H1 (cell line): ENCODE measurements around the gene MRPL52. TPM values are rescaled to one million over a fixed set of nuclear protein-coding genes. Genes with fewer than 3 reads are reported as not detected.

Source experiments
- CTCF ChIA-PET: fragments of 300-600 bp; sonication (Branson Sonifier 250); formaldehyde crosslinking; loops from one replicate; lab custom pipeline; 2021; ENCODE audit not compliant: partially characterized antibody; lab: Charles Lee
- POLR2A ChIA-PET: fragments of 300-600 bp; sonication (Branson Sonifier 250); formaldehyde crosslinking; loops from one replicate; lab custom pipeline; 2021; ENCODE audit warnings: inconsistent platforms; ENCODE audit not compliant: partially characterized antibody; lab: Charles Lee
- DNase-seq, 2 experiments: peaks; one replicate each; pipeline versions ENCODE4 v3.0.0 to v3.0.0-alpha.2; 2010 to 2022; ENCODE audit warnings: low spot score in 2 of 2, low read depth in 1 of 2, mixed read lengths in 1 of 2
- FAIRE-seq: peaks from 2 replicates; lab custom pipeline; 2011; peaks lifted over from hg19 to GRCh38; lab: Jason Lieb, UNC
- H2AFZ ChIP-seq: 2 replicates; pipeline ENCODE4 v1.8.1; 2012; ENCODE audit warnings: low read length, inconsistent platforms
- H2AK5ac ChIP-seq: 2 replicates; pipeline ENCODE4 v1.6.1; 2013; ENCODE audit warnings: low read depth, low read length
- H2BK120ac ChIP-seq: replicated peaks from 2 replicates; pipeline ENCODE3; 2013; ENCODE audit warnings: low read depth, low read length, inconsistent platforms
- H2BK12ac ChIP-seq: 2 replicates; pipeline ENCODE4 v1.6.1; 2013; ENCODE audit warnings: low read depth, low read length
- H2BK15ac ChIP-seq: 2 replicates; pipeline ENCODE4 v1.6.1; 2013; ENCODE audit warnings: low read length
- H2BK20ac ChIP-seq: 2 replicates; pipeline ENCODE4 v1.6.1; 2013; ENCODE audit warnings: low read length
- H2BK5ac ChIP-seq: 2 replicates; pipeline ENCODE4 v1.6.1; 2013; ENCODE audit warnings: low read depth, low read length
- H3K14ac ChIP-seq: 2 replicates; pipeline ENCODE4 v1.6.1; 2013; ENCODE audit warnings: inconsistent platforms; ENCODE audit not compliant: insufficient read length
- H3K18ac ChIP-seq: 2 replicates; pipeline ENCODE4 v1.6.1; 2013; ENCODE audit warnings: low read length; ENCODE audit errors: extremely low read depth
- H3K23ac ChIP-seq: 2 replicates; pipeline ENCODE4 v1.6.1; 2013; ENCODE audit warnings: inconsistent platforms; ENCODE audit not compliant: insufficient read length
- H3K23me2 ChIP-seq: 2 replicates; pipeline ENCODE4 v1.6.1; 2013; ENCODE audit warnings: low read depth, low read length
- H3K27ac ChIP-seq: 2 replicates; pipeline ENCODE4 v1.6.1; 2011; ENCODE audit warnings: low read depth, low read length, inconsistent platforms
- H3K27me3 ChIP-seq, 4 experiments: replicated peaks in 1 of 4; 1 replicate in 1 of 4; 2 replicates in 3 of 4; pipeline versions ENCODE4 v1.6.1 to v1.8.1; 2011 to 2013; ENCODE audit warnings: low read length in 3 of 4, mild to moderate bottlenecking in 3 of 4, inconsistent platforms in 2 of 4, mixed read lengths in 2 of 4, moderate library complexity in 1 of 4; ENCODE audit not compliant: control insufficient read depth in 3 of 4, insufficient read depth in 3 of 4; ENCODE audit errors: extremely low read depth in 1 of 4
- H3K36me3 ChIP-seq, 4 experiments: 2 replicates each; pipeline versions ENCODE4 v1.6.1 to v1.8.1; 2011 to 2013; ENCODE audit warnings: mild to moderate bottlenecking in 4 of 4, low read length in 3 of 4, moderate library complexity in 2 of 4, control low read depth in 1 of 4, inconsistent platforms in 1 of 4; ENCODE audit not compliant: insufficient read depth in 4 of 4, control insufficient read depth in 2 of 4
- H3K4ac ChIP-seq: replicated peaks from 2 replicates; pipeline ENCODE3; 2013; ENCODE audit warnings: low read length, low read depth, mixed read lengths, inconsistent platforms; ENCODE audit not compliant: insufficient read length
- H3K4me1 ChIP-seq, 4 experiments: replicated peaks in 1 of 4; 1 replicate in 1 of 4; 2 replicates in 3 of 4; pipeline versions ENCODE4 v1.6.1 to v1.8.1; 2011 to 2013; ENCODE audit warnings: low read length in 3 of 4, inconsistent platforms in 2 of 4, mixed read lengths in 1 of 4; ENCODE audit not compliant: insufficient read depth in 4 of 4, control insufficient read depth in 3 of 4
- H3K4me2 ChIP-seq, 2 experiments: 2 replicates each; pipeline versions ENCODE4 v1.6.1 to v1.8.1; 2011 to 2013; ENCODE audit warnings: low read depth in 2 of 2, low read length in 2 of 2, control low read depth in 1 of 2, inconsistent platforms in 1 of 2, mild to moderate bottlenecking in 1 of 2; ENCODE audit not compliant: insufficient read depth in 1 of 2
- H3K4me3 ChIP-seq, 4 experiments: fragments of 200-600, 300-600 bp in 1 of 4; sonication (generic), shearing (Covaris generic), sonication (Bioruptor Twin) in 1 of 4; 2 replicates each; pipeline versions ENCODE4 v1.5.1 to v1.8.1; 2011 to 2016; ENCODE audit warnings: low read length in 4 of 4, low read depth in 3 of 4, control low read depth in 2 of 4, inconsistent platforms in 2 of 4, mild to moderate bottlenecking in 2 of 4, mixed read lengths in 1 of 4, moderate library complexity in 1 of 4; ENCODE audit not compliant: insufficient read depth in 2 of 4; ENCODE audit errors: extremely low read depth in 1 of 4
- H3K56ac ChIP-seq: replicated peaks from 2 replicates; pipeline ENCODE3; 2013; ENCODE audit warnings: low read depth, mild to moderate bottlenecking, mixed read lengths, low read length, inconsistent platforms; ENCODE audit not compliant: insufficient read length
- H3K79me1 ChIP-seq: 2 replicates; pipeline ENCODE4 v1.6.1; 2013; ENCODE audit warnings: low read depth, low read length, control low read depth
- H3K79me2 ChIP-seq, 2 experiments: 2 replicates each; pipeline versions ENCODE4 v1.6.1 to v1.8.1; 2012 to 2013; ENCODE audit warnings: low read length in 2 of 2, mild to moderate bottlenecking in 2 of 2, inconsistent platforms in 1 of 2; ENCODE audit not compliant: insufficient read depth in 2 of 2, control insufficient read depth in 1 of 2
- H3K9ac ChIP-seq, 4 experiments: replicated peaks in 1 of 4; 1 replicate in 1 of 4; 2 replicates in 3 of 4; pipeline versions ENCODE4 v1.6.1 to v1.8.1; 2011 to 2013; ENCODE audit warnings: low read depth in 3 of 4, low read length in 3 of 4, control low read depth in 2 of 4, mild to moderate bottlenecking in 2 of 4, moderate library complexity in 2 of 4, inconsistent platforms in 1 of 4; ENCODE audit errors: extremely low read depth in 1 of 4
- H3K9me3 ChIP-seq, 2 experiments: 2 replicates each; pipeline versions ENCODE4 v1.6.1 to v1.8.1; 2012 to 2013; ENCODE audit warnings: mild to moderate bottlenecking in 2 of 2, moderate library complexity in 2 of 2, control low read depth in 1 of 2, inconsistent platforms in 1 of 2, low read depth in 1 of 2, low read length in 1 of 2, mixed read lengths in 1 of 2; ENCODE audit not compliant: insufficient read depth in 2 of 2
- H4K20me1 ChIP-seq, 2 experiments: replicated peaks in 1 of 2; 2 replicates each; pipeline versions ENCODE3 to v1.8.1; 2011 to 2013; ENCODE audit warnings: inconsistent platforms in 2 of 2, low read length in 2 of 2, mild to moderate bottlenecking in 1 of 2; ENCODE audit not compliant: insufficient read depth in 2 of 2, control insufficient read depth in 1 of 2
- H4K5ac ChIP-seq: 2 replicates; pipeline ENCODE4 v1.6.1; 2013; ENCODE audit warnings: low read length, low read depth, mixed read lengths, inconsistent platforms; ENCODE audit not compliant: insufficient read length
- H4K8ac ChIP-seq: 2 replicates; pipeline ENCODE4 v1.8.0; 2013; ENCODE audit warnings: mild to moderate bottlenecking, moderate library complexity, low read length, inconsistent platforms; ENCODE audit not compliant: insufficient read depth; ENCODE audit errors: extremely low read depth
- H4K91ac ChIP-seq: replicated peaks from 2 replicates; pipeline ENCODE3; 2013; ENCODE audit warnings: low read length, mixed read lengths, inconsistent platforms; ENCODE audit not compliant: insufficient read length
- BCL11A ChIP-seq, 2 experiments: IDR thresholded peaks; one replicate each; pipeline ENCODE4 v1.6.1; 2011; ENCODE audit warnings: low read depth in 2 of 2, low read length in 2 of 2, mild to moderate bottlenecking in 2 of 2
- GTF2F1 ChIP-seq: IDR thresholded peaks from 2 replicates; pipeline ENCODE4 v1.6.1; 2012; ENCODE audit warnings: low read depth, low read length, improper control_type of control experiment, borderline replicate concordance
- SRF ChIP-seq: IDR thresholded peaks from 2 replicates; pipeline ENCODE4 v1.6.1; 2011; ENCODE audit warnings: mild to moderate bottlenecking, low read depth, low read length, moderate library complexity
- WGBS, 2 experiments: shearing (Covaris generic) in 1 of 2; methylation state at CpG; one replicate each; pipeline versions ENCODE4 v1.1.6 to v1.1.7; 2013 to 2015; ENCODE audit warnings: low lambda C conversion rate in 2 of 2, mixed read lengths in 2 of 2, inconsistent platforms in 1 of 2, low coverage in 1 of 2, missing lambda C conversion rate in 1 of 2; ENCODE audit not compliant: insufficient replicate concordance in 2 of 2, insufficient coverage in 1 of 2, insufficient read length in 1 of 2; ENCODE audit errors: extremely low coverage in 1 of 2, missing lambda C conversion rate in 1 of 2; 5-methylcytosine and 5-hydroxymethylcytosine counted together
- polyA plus RNA-seq, 7 experiments: library from polyadenylated mRNA; depleted of rRNA in 3 of 7; stranded (reverse) in 5 of 7; unstranded in 2 of 7; fragments of >200 nt in 5 of 7; fragments of 200-250 nt in 2 of 7; gene quantifications; 1 replicate in 5 of 7; 2 replicates in 1 of 7; 4 replicates in 1 of 7; pipeline versions ENCODE4 v1.2.1 to v1.2.3, GENCODE V29; 2011 to 2013; ENCODE audit warnings: missing spikeins in 2 of 7, mixed read lengths in 2 of 7
- total RNA-seq: library from RNA; stranded (reverse); fragmentation: NEBNext Ultra II Directional; extraction: Animal tissue kit (Norgen Biotek cat#: 25700); gene quantifications from 2 replicates; pipeline ENCODE4 v1.2.1, GENCODE V29; 2021

Gene MRPL52
- total and polyA plus RNA-seq, 2 of the 8 experiments (the other 6 are each of a cell fraction or from before 2014, with no cell fraction given), result 70.5 to 176 TPM

GRCh38 chr14:22796087-22796707, 33.5 kb upstream of the MRPL52 start:
- Histone ChIP-seq H2BK120ac (no peak overlapping the region), H4K5ac (no peak overlapping the region), H2BK12ac (peak overlapping the region; percentile 99), H3K4me1 (peaks cover 2 to 11% (median 6%) of the 10 kb centered on the region in 4 experiments), H3K36me3 (no peaks in the 10 kb centered on the region), H3K4me3 (no peak overlapping the region), H3K23me2 (no peaks in the 10 kb centered on the region), H2AFZ (peak overlapping the region; percentile 14; the same call in 1 of the 2 replicates), H3K9ac (no peak overlapping the region), H3K18ac (peak overlapping the region; percentile 93), H3K27me3 (no peaks in the 10 kb centered on the region), H2BK5ac (peak overlapping the region; percentile 86), H3K79me1 (no peaks in the 10 kb centered on the region), H3K27ac (0 out of 2 replicates have a peak overlapping the region, but pooled peaks have one; percentile 19), H3K9me3 (peaks cover 0 to 4% of the 10 kb centered on the region in 2 experiments; a peak in 1 of 4 replicates), H3K79me2 (no peaks in the 10 kb centered on the region), H3K56ac (no peak overlapping the region), H4K20me1 (no peaks in the 10 kb centered on the region), H2BK15ac (no peak overlapping the region), H4K8ac (no peak overlapping the region; the same call in 1 of the 2 replicates), H2AK5ac (no peak overlapping the region; the same call in 1 of the 2 replicates), H2BK20ac (peak overlapping the region; percentile 0; the same call in 1 of the 2 replicates), H3K23ac (no peak overlapping the region), H3K4me2 (peak overlapping the region; percentile 20 to 26; a peak in 2 of 4 replicates), H3K4ac (no peak overlapping the region), H4K91ac (peak overlapping the region; percentile 55), H3K14ac (no peak overlapping the region)
- ChIA-PET POLR2A (interaction anchor here (1.0 to 2.3 kb wide), 7 partner anchors 10 to 49 kb away, joined by 3 to 15 read pairs (median 4); no protein-coding TSS in a partner anchor), CTCF (interaction anchor here (0.8 to 53.1 kb wide), 9 partner anchors 9 to 236 kb away, joined by 3 to 1562 read pairs (median 4); partner anchors contain the start of genes LRP10, MMP14 and REM2)
- FAIRE-seq, result no peak
- TF ChIP-seq GTF2F1 (no peak), BCL11A (IDR thresholded peaks at IDR 0.05; ENCODE audit: low read depth in 2 of 2, low read length in 2 of 2) (no peak), SRF (no peak)
- no peak for DNase-seq
- 65% methylated on average over 5 of the region's 5 CpGs; no CpG with 5 or more reads in 1 of the 2 experiments for WGBS, 2 experiments
